A549 (cell line): ENCODE results near the gene ROR1.

Source experiments
- CEBPB ChIP-seq, 2 experiments: fragments of >200 bp in 1 of 2; sonication (Bioruptor Twin) in 1 of 2; formaldehyde crosslinking in 1 of 2; IDR thresholded peaks; 2 replicates each; pipeline ENCODE4 v1.6.1; 2012 to 2016
- MAZ ChIP-seq: fragments of 150-350 bp; IDR thresholded peaks from 2 replicates; pipeline ENCODE4 v1.6.1; 2014; ENCODE audit warnings: antibody characterized with exemption, low read depth, low read length, borderline replicate concordance
- MYC ChIP-seq: IDR thresholded peaks from 2 replicates; pipeline ENCODE4 v1.6.1; 2012; ENCODE audit warnings: mild to moderate bottlenecking, inconsistent platforms, low read length, improper control_type of control experiment, borderline replicate concordance
- PHF8 ChIP-seq: fragments of 200-600 bp; sonication (generic); IDR thresholded peaks from 2 replicates; pipeline ENCODE4 v1.6.1; 2016; ENCODE audit warnings: low read depth, mild to moderate bottlenecking, antibody characterized with exemption, moderate library complexity, borderline replicate concordance
- POLR2A ChIP-seq: IDR thresholded peaks from 2 replicates; pipeline ENCODE4 v1.6.1; 2012; ENCODE audit warnings: mild to moderate bottlenecking, low read length
- REST ChIP-seq: fragments of 200-600 bp; sonication (generic); IDR thresholded peaks from 2 replicates; pipeline ENCODE4 v1.6.1; 2016; ENCODE audit warnings: antibody characterized with exemption, mild to moderate bottlenecking, moderate library complexity
- RNF2 ChIP-seq: fragments of 200-600 bp; sonication (generic); IDR thresholded peaks from 2 replicates; pipeline ENCODE4 v1.6.1; 2016; ENCODE audit warnings: low read depth, mild to moderate bottlenecking, antibody characterized with exemption, moderate library complexity, borderline replicate concordance
- SMC3 ChIP-seq: fragments of >200 bp; sonication (Bioruptor Twin); formaldehyde crosslinking; IDR thresholded peaks from 3 replicates; pipeline ENCODE4 v1.6.1; 2018; ENCODE audit warnings: inconsistent platforms
- USF2 ChIP-seq: fragments of 450-650 bp; IDR thresholded peaks from 2 replicates; pipeline ENCODE4 v1.6.1; 2014; ENCODE audit warnings: antibody characterized with exemption
- ZNF302 ChIP-seq: fragments of 250-450 bp; sonication (Bioruptor Pico); IDR thresholded peaks from 2 replicates; pipeline ENCODE4 v1.9.0; 2021; ENCODE audit warnings: inconsistent platforms, mild to moderate bottlenecking, moderate library complexity
- TF ChIP-seq, protein P1 (sequence below): fragments of >200 bp; sonication (Bioruptor Twin); formaldehyde crosslinking; IDR thresholded peaks from 3 replicates; pipeline ENCODE4 v1.5.1; 2016

DNA sequence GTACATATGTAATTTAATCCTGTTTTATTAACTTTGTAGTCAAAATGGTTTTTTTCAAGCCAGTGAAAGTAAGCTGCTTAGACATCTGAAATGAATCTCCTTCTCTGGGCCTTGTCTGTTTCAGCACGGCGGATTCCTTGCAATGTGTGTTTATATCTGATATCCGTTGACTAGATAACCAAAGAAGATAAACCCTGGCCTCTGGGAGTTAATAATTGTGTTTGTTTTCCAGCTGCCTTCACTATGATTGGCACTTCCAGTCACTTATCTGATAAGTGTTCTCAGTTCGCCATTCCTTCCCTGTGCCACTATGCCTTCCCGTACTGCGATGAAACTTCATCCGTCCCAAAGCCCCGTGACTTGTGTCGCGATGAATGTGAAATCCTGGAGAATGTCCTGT, 366.1 kb downstream of the ROR1 start:
- no peak for TF ChIP-seq CEBPB (IDR thresholded peaks at IDR 0.05)
- no peak for TF ChIP-seq PHF8
- TF ChIP-seq MAZ: no peak
- no peak for TF ChIP-seq SMC3
- TF ChIP-seq MYC: no peak
- TF ChIP-seq, protein P1, sequence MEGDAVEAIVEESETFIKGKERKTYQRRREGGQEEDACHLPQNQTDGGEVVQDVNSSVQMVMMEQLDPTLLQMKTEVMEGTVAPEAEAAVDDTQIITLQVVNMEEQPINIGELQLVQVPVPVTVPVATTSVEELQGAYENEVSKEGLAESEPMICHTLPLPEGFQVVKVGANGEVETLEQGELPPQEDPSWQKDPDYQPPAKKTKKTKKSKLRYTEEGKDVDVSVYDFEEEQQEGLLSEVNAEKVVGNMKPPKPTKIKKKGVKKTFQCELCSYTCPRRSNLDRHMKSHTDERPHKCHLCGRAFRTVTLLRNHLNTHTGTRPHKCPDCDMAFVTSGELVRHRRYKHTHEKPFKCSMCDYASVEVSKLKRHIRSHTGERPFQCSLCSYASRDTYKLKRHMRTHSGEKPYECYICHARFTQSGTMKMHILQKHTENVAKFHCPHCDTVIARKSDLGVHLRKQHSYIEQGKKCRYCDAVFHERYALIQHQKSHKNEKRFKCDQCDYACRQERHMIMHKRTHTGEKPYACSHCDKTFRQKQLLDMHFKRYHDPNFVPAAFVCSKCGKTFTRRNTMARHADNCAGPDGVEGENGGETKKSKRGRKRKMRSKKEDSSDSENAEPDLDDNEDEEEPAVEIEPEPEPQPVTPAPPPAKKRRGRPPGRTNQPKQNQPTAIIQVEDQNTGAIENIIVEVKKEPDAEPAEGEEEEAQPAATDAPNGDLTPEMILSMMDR: no peak
- no peak for TF ChIP-seq POLR2A
- TF ChIP-seq ZNF302: no peak
- TF ChIP-seq REST: no peak
- TF ChIP-seq RNF2: no peak
- TF ChIP-seq USF2: no peak
